ENCODE results near the gene SYS1.

Gene SYS1

GRCh38 chr20:45387274-45387673 lies 24.3 kb downstream of the SYS1 start:
- no peak for DNase-seq (ENCODE audit: low read depth, low spot score)

GRCh38 chr20:45390931-45391330 lies 28.0 kb downstream of the SYS1 start:
- no peak for DNase-seq (ENCODE audit: low read depth, low spot score)

GRCh38 chr20:45391559-45391958 lies 28.6 kb downstream of the SYS1 start:
- DNase-seq (ENCODE audit: low read depth, low spot score): no peak

GRCh38 chr20:45392733-45393132 lies 29.8 kb downstream of the SYS1 start:
- no peak for DNase-seq (ENCODE audit: low read depth, low spot score)

GRCh38 chr20:45394221-45395113 lies 31.5 kb downstream of the SYS1 start:
- no peak for DNase-seq (ENCODE audit: low read depth, low spot score)

- DNase-seq (ENCODE audit: low read depth, low spot score): no peak
These were observed 32.1 kb downstream of the SYS1 start for GRCh38 chr20:45395114-45395415.

- no peak for DNase-seq (ENCODE audit: low read depth, low spot score)
These were observed 36.1 kb downstream of the SYS1 start for GRCh38 chr20:45399018-45399417.

- DNase-seq (ENCODE audit: low read depth, low spot score): no peak
These were observed 37.5 kb downstream of the SYS1 start for GRCh38 chr20:45400346-45401031.

GRCh38 chr20:45402946-45403345 lies 40.0 kb downstream of the SYS1 start:
- DNase-seq (ENCODE audit: low read depth, low spot score): no peak

GRCh38 chr20:45404438-45404837 lies 41.5 kb downstream of the SYS1 start:
- DNase-seq (ENCODE audit: low read depth, low spot score): no peak

GRCh38 chr20:45405571-45406259 lies 42.8 kb downstream of the SYS1 start:
- no peak for DNase-seq (ENCODE audit: low read depth, low spot score)

- DNase-seq (ENCODE audit: low read depth, low spot score): peak; percentile 30
These were observed 43.5 kb downstream of the SYS1 start for GRCh38 chr20:45406260-45407066.

GRCh38 chr20:45407067-45407745 lies 44.2 kb downstream of the SYS1 start:
- DNase-seq (ENCODE audit: low read depth, low spot score): peak; percentile 54

GRCh38 chr20:45407783-45408645 lies 45.1 kb downstream of the SYS1 start, which contains the start of gene DBNDD2:
Gene DBNDD2, plus strand, starts transcription at chr20:45408289. Its CDS starts 179 bp downstream, at chr20:45408468.
- no peak for DNase-seq (ENCODE audit: low read depth, low spot score)

GRCh38 chr20:45408646-45409213 lies 45.8 kb downstream of the SYS1 start:
- no peak for DNase-seq (ENCODE audit: low read depth, low spot score)

GRCh38 chr20:45409521-45410272 lies 46.7 kb downstream of the SYS1 start:
- no peak for DNase-seq (ENCODE audit: low read depth, low spot score)

GRCh38 chr20:45410887-45411286 lies 47.9 kb downstream of the SYS1 start:
- no peak for DNase-seq (ENCODE audit: low read depth, low spot score)

- no peak for DNase-seq (ENCODE audit: low read depth, low spot score)
These were observed 49.7 kb downstream of the SYS1 start for GRCh38 chr20:45412653-45413052.

- DNase-seq (ENCODE audit: low read depth, low spot score): no peak
These were observed 50.5 kb downstream of the SYS1 start for GRCh38 chr20:45413479-45413878.
